ENCODE measurements around the gene GRID1.

GRID1 gene

GRCh38 chr10:86264481-86265231 lies 101.9 kb downstream of the GRID1 start:
- DNase-seq: no peak

- DNase-seq: no peak
These were observed 102.7 kb downstream of the GRID1 start for GRCh38 chr10:86263907-86264306.

- no peak for DNase-seq
These were observed 103.4 kb downstream of the GRID1 start for GRCh38 chr10:86263209-86263608.

- DNase-seq: no peak
These were observed 103.9 kb downstream of the GRID1 start for GRCh38 chr10:86262688-86263181.

GRCh38 chr10:86261941-86262687 lies 104.5 kb downstream of the GRID1 start:
- peak; percentile 68 for DNase-seq

- no peak for DNase-seq
These were observed 105.1 kb downstream of the GRID1 start for GRCh38 chr10:86261470-86261869.

GRCh38 chr10:86260564-86260963 lies 106.0 kb downstream of the GRID1 start:
- DNase-seq: no peak

DNA sequence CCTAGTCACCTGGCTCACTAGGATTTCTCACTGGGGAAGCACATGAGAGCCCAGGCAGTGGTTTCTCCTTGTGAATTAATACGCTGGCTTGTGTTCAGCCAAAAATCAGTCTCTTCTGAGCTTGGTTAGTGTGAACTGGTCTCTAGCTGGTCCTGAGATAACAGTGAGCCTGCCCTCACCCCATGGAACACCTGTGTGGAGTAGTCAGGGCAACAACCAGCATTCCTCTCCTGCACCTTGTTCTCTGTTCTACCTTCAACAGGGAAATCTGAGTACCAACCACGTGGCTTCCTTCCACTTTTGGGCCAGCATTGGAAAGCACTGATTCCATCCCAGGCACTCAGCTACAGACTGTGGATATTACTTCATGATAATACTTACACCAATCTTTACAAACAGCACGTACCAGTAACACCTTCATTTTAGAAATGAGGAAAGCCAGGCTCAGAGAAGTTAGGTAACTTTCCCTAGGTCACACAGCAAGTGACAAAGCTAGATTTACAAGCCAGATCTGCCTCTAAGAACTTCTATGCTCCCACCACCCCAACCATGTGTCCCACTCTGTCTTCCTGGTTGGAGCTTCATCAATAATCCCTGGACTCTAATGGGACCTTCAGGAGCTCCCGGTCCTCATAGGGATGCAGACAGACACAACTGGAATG lies 106.6 kb downstream of the GRID1 start:
- DNase-seq: no peak

GRCh38 chr10:86258941-86259340 lies 107.7 kb downstream of the GRID1 start:
- DNase-seq: no peak

DNA sequence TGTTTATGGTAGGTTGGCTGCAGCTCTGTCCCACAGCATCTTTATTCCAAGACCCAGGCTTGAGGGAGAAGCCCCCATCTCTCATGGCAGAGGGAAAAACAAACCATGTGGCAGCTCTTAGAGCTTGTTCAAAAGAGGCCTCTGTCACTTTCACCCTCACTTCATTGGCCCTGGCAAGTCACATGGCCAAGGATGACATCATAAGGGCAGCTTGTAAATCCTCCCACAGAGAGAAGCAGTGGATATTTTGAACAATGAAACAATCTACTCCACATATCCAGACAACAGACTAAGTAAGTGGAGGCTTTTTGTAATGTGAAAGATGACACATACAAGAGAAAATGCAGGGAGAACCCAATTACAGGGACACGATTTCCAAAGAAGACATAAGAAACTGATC lies 108.1 kb downstream of the GRID1 start:
- peak; percentile 4 for DNase-seq

- DNase-seq: no peak
These were observed 108.9 kb downstream of the GRID1 start for GRCh38 chr10:86257683-86258082.

DNA sequence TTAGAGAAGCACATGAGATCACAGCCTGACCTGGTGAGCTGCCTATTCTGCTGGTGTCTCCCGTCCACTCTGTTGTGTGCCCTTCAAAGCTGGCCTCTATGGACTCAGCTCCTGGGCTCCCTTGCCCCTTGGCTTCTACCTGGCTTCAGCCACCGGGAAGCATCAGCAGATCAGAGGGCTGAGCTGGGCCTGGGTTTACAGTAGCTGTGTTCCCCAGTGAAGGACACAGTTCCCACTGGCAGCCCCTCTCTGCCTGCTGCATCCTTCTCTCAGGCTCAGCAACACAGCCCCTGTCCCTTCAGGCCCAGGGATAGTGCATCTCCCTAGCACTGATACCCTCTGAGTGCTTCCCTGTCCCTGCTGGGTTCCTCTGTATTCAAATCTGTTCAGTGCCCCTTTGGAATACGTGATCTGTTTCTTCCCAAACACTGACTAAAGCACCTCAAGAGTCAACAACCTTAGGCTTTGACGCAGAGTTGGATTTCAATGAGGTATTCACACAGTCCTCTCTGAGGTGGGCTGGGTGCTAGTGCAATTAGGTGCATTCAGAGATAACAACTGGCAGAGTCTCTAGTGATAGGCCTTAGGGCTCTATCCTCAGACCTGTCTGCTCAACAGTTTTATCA lies 109.8 kb downstream of the GRID1 start:
- no peak for DNase-seq

DNA sequence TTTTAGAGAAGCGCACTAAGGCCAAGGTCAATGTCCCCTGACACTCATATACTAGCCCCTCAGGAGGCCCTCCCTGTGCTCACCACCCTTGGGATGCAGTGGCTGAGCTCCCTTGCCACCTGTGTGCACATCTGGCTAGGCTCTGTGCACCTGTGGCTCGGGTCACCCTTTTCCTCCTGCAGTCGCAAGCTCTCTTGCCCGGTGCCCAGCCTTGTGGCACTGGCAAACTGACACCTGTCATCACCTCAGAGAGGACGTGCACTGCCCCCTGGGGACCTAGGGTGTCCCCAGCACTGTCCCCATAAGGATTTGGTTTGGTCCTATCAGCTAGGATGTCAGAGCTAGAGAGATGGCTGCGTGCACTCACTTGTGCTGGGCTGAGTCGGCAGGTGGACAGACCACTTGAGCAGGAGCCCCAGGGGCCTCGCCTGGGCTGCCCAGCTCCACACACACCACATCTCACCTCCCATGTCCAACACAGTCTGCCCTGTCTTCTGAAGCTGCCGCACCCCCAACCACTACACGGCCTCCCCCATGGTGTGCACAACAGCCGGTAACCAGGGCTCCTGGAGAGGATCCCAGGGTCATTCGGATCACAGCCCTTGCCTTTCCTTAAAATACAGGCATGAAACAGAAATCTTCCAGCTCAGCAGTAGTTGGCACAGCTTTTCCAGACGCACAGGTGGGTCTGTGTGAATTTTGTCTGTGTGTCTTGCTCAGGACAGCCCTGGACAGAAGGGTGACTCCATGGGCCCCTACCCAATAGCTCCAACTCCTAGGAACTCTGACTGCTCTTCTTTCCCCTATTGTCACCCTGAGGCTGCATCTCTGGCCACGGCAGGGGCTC lies 111.0 kb downstream of the GRID1 start:
- DNase-seq: no peak

GRCh38 chr10:86254526-86255174 lies 111.9 kb downstream of the GRID1 start:
- no peak for DNase-seq

GRCh38 chr10:86254081-86254480 lies 112.5 kb downstream of the GRID1 start:
- no peak for DNase-seq

DNA sequence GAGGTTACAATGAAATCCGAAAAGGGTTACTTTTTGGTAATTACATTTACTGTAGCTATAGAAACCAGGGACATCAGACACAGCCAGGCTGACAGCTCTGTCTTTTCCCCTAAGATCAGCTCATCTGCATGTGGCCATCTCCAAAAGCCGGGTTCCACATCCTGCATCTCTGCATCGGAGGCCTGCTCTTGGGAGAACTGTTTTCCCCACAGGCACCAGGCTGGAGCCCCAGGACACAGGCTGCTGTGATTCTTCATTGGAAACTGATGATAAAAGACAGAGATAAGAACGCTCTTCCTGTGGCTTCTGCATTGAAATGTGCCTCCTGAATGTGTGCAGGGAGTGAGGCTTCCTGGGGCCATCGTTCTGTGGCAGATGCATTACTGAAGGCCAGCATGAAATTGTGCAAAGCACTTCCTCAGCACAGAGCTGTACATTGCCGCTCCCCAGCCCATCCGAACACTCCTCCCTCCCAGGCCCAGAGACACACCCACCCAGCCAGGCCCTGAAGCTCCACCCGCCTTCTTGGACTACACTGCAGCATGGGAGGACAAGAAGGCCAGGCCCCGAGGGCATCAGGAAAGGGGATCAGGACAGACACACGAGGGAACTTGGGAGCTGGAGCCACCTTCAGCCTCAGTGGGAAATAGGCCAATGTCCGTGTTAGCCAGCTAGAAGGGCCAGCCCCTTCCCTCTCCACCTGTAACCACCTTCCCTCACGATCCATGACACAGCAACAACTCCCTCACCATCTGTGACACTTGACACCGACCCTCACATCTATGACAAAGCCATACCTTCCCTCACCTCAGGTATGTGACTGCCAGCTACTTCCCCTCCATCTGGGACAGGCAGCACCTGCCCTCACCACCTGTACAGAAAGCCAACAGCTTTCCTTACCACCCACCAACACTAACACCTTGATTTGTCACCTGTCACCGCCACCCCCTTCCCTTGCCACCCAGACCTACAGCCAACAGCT lies 113.2 kb downstream of the GRID1 start:
- no peak for DNase-seq

DNA sequence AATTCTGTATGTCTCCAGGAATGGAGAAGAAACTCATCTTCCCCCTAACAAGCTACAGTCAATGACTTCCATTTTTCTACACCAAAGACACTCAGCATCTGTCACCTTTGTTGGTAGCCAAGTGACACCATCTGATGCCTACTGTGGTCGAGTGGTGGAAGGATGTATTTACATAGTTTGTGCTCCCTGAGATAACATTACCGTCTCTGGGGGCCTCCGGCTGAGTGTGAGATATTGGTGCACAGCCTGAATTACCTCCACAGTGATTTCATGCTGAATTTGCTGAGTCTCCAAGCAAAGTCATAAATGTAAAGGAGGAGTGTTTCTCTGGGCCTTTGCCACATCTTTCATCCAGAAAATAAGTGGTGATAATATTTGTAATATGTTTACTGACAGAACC lies 114.0 kb downstream of the GRID1 start:
- no peak for DNase-seq

GRCh38 chr10:86252079-86252478 lies 114.5 kb downstream of the GRID1 start:
- DNase-seq: no peak

DNA sequence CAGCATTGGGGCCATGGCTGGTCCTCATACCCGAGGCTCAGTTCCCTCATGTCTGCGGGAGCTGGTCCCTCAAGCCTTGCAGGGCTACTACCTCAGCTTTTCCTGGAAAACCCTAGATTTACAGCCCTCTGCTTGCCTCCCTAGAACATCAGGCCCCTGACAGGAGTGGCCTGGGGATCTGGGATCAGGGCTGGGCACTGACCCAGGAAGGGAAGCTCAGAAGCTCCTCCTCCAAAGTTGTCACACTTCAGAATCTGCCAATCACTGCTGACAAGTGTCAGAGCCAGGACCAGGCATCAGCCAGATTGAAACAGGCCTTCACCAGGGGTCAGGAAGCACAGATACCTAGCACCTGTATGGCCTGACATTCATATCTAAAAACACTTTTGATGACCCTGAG lies 115.2 kb downstream of the GRID1 start:
- DNase-seq: no peak

DNA sequence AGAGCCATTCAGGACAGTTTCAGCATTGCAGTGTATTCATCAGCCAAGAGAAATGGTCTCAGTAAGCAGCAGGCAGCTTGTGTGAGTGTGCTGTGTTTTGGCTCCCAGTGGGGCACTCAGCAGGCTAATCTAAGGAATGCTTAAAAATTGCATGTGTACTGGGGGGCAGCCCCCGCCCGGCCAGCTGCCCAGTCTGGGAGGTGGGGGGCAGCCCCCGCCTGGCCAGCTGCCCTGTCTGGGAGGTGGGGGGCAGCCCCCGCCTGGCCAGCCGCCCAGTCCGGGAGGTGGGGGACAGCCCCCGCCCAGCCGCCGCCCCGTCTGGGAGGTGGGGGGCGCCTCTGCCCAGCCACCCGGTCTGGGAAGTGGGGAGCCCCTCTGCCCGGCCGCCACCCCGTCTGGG lies 116.2 kb downstream of the GRID1 start:
- DNase-seq: no peak

- DNase-seq: no peak
These were observed 116.8 kb downstream of the GRID1 start for GRCh38 chr10:86249794-86250193.
